GM23338 (cell line): ENCODE data around the gene SNN. TPM values are rescaled to one million over a fixed set of nuclear protein-coding genes. Genes with fewer than 3 reads are reported as not detected.

ENCODE experiments used
- ATAC-seq: fragments of 200-7000 bp; cut with Tn5 transposase; 3 replicates; pipeline ENCODE4 v1.9.1; 2020
- DNase-seq: peaks from one replicate; pipeline ENCODE4 v3.0.0-alpha.2; 2015; ENCODE audit warnings: low spot score
- H2AFZ ChIP-seq: fragments of 200-600 bp; sonication (generic); 2 replicates; pipeline ENCODE4 v1.8.0; 2016; ENCODE audit warnings: antibody characterized with exemption, mild to moderate bottlenecking, moderate library complexity
- H3F3A ChIP-seq: fragments of 200-600 bp; sonication (generic); replicated peaks from 2 replicates; pipeline ENCODE4 v1.8.0; 2017; ENCODE audit warnings: antibody characterized with exemption, mixed run types, low read depth
- H3K27ac ChIP-seq: fragments of 200-600 bp; sonication (generic); 2 replicates; pipeline ENCODE4 v1.6.1; 2016; ENCODE audit warnings: low read depth
- H3K27me3 ChIP-seq: fragments of 200-600 bp; sonication (generic); 2 replicates; pipeline ENCODE4 v1.8.0; 2016; ENCODE audit warnings: mild to moderate bottlenecking, mixed run types, moderate library complexity; ENCODE audit not compliant: insufficient read depth
- H3K36me3 ChIP-seq: fragments of 200-600 bp; sonication (generic); 2 replicates; pipeline ENCODE4 v1.8.0; 2016; ENCODE audit warnings: mild to moderate bottlenecking; ENCODE audit not compliant: insufficient read depth
- H3K4me1 ChIP-seq: fragments of 200-600 bp; sonication (generic); 2 replicates; pipeline ENCODE4 v1.8.0; 2016; ENCODE audit warnings: mild to moderate bottlenecking, moderate library complexity; ENCODE audit not compliant: insufficient read depth
- H3K4me2 ChIP-seq: fragments of 200-600 bp; sonication (generic); 2 replicates; pipeline ENCODE4 v1.7.1; 2017; ENCODE audit warnings: mixed run types
- H3K4me3 ChIP-seq: fragments of 200-600 bp; sonication (generic); 2 replicates; pipeline ENCODE4 v1.6.1; 2016; ENCODE audit warnings: mixed run types
- H3K79me2 ChIP-seq: fragments of 200-600 bp; sonication (generic); replicated peaks from 2 replicates; pipeline ENCODE4 v1.8.0; 2017; ENCODE audit warnings: mild to moderate bottlenecking; ENCODE audit not compliant: insufficient read depth
- H3K9me2 ChIP-seq: fragments of 200-600 bp; sonication (generic); 2 replicates; pipeline ENCODE4 v1.8.0; 2017; ENCODE audit not compliant: insufficient read depth
- H4K20me1 ChIP-seq: fragments of 200-600 bp; sonication (generic); replicated peaks from 2 replicates; pipeline ENCODE4 v1.8.0; 2017; ENCODE audit warnings: mild to moderate bottlenecking; ENCODE audit not compliant: insufficient read depth
- H3K27ac Mint-ChIP-seq: 2 replicates; pipeline ENCODE4 v1.8.0; 2020; ENCODE audit warnings: inconsistent platforms, mild to moderate bottlenecking, moderate library complexity, mixed read lengths
- H3K27me3 Mint-ChIP-seq: 3 replicates; pipeline ENCODE4 v1.8.0; 2022; ENCODE audit warnings: low read depth, mild to moderate bottlenecking, moderate library complexity, mixed read lengths, inconsistent platforms; ENCODE audit not compliant: insufficient read depth, poor library complexity
- H3K36me3 Mint-ChIP-seq: 3 replicates; pipeline ENCODE4 v1.8.0; 2021; ENCODE audit warnings: low read depth, mild to moderate bottlenecking, inconsistent platforms, moderate library complexity, mixed read lengths
- H3K4me1 Mint-ChIP-seq: 3 replicates; pipeline ENCODE4 v1.8.0; 2020; ENCODE audit warnings: mild to moderate bottlenecking, inconsistent platforms, mixed read lengths
- H3K4me3 Mint-ChIP-seq: 3 replicates; pipeline ENCODE4 v1.8.0; 2021; ENCODE audit warnings: moderate library complexity, mild to moderate bottlenecking, inconsistent platforms, mixed read lengths
- H3K9me3 Mint-ChIP-seq: 3 replicates; pipeline ENCODE4 v1.8.0; 2020; ENCODE audit warnings: moderate library complexity, mild to moderate bottlenecking, inconsistent platforms, mixed read lengths
- CTCF ChIP-seq, 2 experiments: fragments of 200-600 bp in 1 of 2; sonication (generic) in 1 of 2; conservative IDR thresholded peaks; 2 replicates each; pipeline versions ENCODE4 v1.5.1 to v1.6.1; 2016 to 2017; ENCODE audit warnings: antibody characterized with exemption in 2 of 2, low read depth in 2 of 2, mild to moderate bottlenecking in 2 of 2, moderate library complexity in 1 of 2
- EZH2 ChIP-seq: fragments of 200-600 bp; sonication (generic); IDR thresholded peaks from one replicate; pipeline ENCODE4 v1.8.0; 2017; ENCODE audit warnings: antibody characterized with exemption, mild to moderate bottlenecking, low read depth; ENCODE audit not compliant: unreplicated experiment
- EZH2phosphoT487 ChIP-seq: fragments of 200-600 bp; sonication (generic); IDR thresholded peaks from one replicate; pipeline ENCODE4 v1.8.1; 2018; ENCODE audit warnings: antibody characterized with exemption; ENCODE audit not compliant: unreplicated experiment
- JUNB ChIP-seq: IDR thresholded peaks from one replicate; pipeline ENCODE4 v1.6.1; 2016; ENCODE audit warnings: antibody characterized with exemption; ENCODE audit not compliant: unreplicated experiment
- NANOG ChIP-seq: IDR thresholded peaks from 2 replicates; pipeline ENCODE4 v1.6.1; 2016; ENCODE audit warnings: antibody characterized with exemption, borderline replicate concordance
- POLR2AphosphoS5 ChIP-seq: IDR thresholded peaks from 2 replicates; pipeline ENCODE4 v1.6.1; 2016; ENCODE audit warnings: antibody characterized with exemption, low read depth
- REST ChIP-seq: IDR thresholded peaks from one replicate; pipeline ENCODE4 v1.6.1; 2018; ENCODE audit warnings: antibody characterized with exemption; ENCODE audit not compliant: unreplicated experiment
- STAT1 ChIP-seq: IDR thresholded peaks from one replicate; pipeline ENCODE4 v1.6.1; 2016; ENCODE audit warnings: antibody characterized with exemption; ENCODE audit not compliant: unreplicated experiment
- ZNF114 ChIP-seq: fragments of 250-450 bp; sonication (Bioruptor Pico); IDR thresholded peaks from 2 replicates; pipeline ENCODE4 v1.5.0; 2020; ENCODE audit warnings: mild to moderate bottlenecking, moderate library complexity
- ZNF462 ChIP-seq: fragments of 250-450 bp; sonication (Bioruptor Pico); IDR thresholded peaks from 2 replicates; pipeline ENCODE4 v1.5.0; 2020; ENCODE audit warnings: mild to moderate bottlenecking, moderate library complexity
- polyA plus RNA-seq: library from polyadenylated mRNA; unstranded; fragments of >200 nt; fragmentation: Nextera tagmentation; extraction: Ambion mirVana; gene quantifications from 2 replicates; pipeline ENCODE4 v1.2.1, GENCODE V29; 2016
- total RNA-seq: library from RNA; depleted of rRNA; stranded (reverse); fragments of >200 nt; shearing (Covaris generic); gene quantifications from 2 replicates; pipeline ENCODE4 v1.2.3, GENCODE V29; 2014

The SNN gene
- total and polyA plus RNA-seq, 2 experiments from 2014 or later: 19.0 to 63.3 TPM

GRCh38 chr16:11660565-11660964 is 7.7 kb upstream of the SNN start (continued):
- TF ChIP-seq ZNF462 (CRISPR knock-in tag) (no peak), EZH2phosphoT487 (no peak), REST (no peak)

- no peak overlapping the region for H3K4me3 ChIP-seq
- DNase-seq: no peak
- H3K4me1 Mint-ChIP-seq: peaks cover 32% of the 10 kb centered on the region
- no peak overlapping the region for H2AFZ ChIP-seq
- peaks cover 13% of the 10 kb centered on the region; the same call in 1 of the 2 replicates for H3F3A ChIP-seq
- H3K4me1 ChIP-seq: peaks cover 16% of the 10 kb centered on the region
- H3K27me3 ChIP-seq: 0 out of 2 replicates have a peak, but pooled peaks cover 3% of the 10 kb centered on the region
- no peak overlapping the region for H3K27ac Mint-ChIP-seq
- H3K27ac ChIP-seq: no peak overlapping the region
- H3K27me3 Mint-ChIP-seq: peaks cover 10% of the 10 kb centered on the region
- no peak overlapping the region for H3K4me3 Mint-ChIP-seq
- H4K20me1 ChIP-seq: no peaks in the 10 kb centered on the region
- H3K9me3 Mint-ChIP-seq: no peaks in the 10 kb centered on the region
- no peaks in the 10 kb centered on the region for H3K79me2 ChIP-seq
- no peaks in the 10 kb centered on the region for H3K36me3 ChIP-seq
- H3K4me2 ChIP-seq: no peak overlapping the region
- no peaks in the 10 kb centered on the region for H3K9me2 ChIP-seq
- ATAC-seq: no peak
- H3K36me3 Mint-ChIP-seq: no peaks in the 10 kb centered on the region
- TF ChIP-seq EZH2phosphoT487 (no peak), STAT1 (no peak), NANOG (no peak), JUNB (no peak), CTCF (conservative IDR thresholded peaks at IDR 0.05; ENCODE audit: low read depth in 2 of 2) (no peak), POLR2AphosphoS5 (no peak), EZH2 (no peak), ZNF114 (CRISPR knock-in tag) (no peak), REST (no peak)
Measured at GRCh38 chr16:11662582-11662981, 5.7 kb upstream of the SNN start.
